ENCODE results near the gene ASAP3. TPM values are rescaled to one million over a fixed set of nuclear protein-coding genes. Genes with fewer than 3 reads are reported as not detected.

The ASAP3 gene
- total RNA-seq, 1 experiment from 2014 or later, result 12.1 TPM

GRCh38 chr1:23531562-23532094 lies 47.6 kb upstream of the ASAP3 start:
- peaks cover 6% of the 10 kb centered on the region for H3K4me1 Mint-ChIP-seq (ENCODE audit: low read depth, unreplicated experiment)
- CTCF ChIA-PET, result interaction anchor here (0.5 to 2.2 kb wide), 8 partner anchors 9 to 355 kb away, joined by 3 to 14 read pairs (median 3); partner anchors contain the start of gene ASAP3
- TF ChIP-seq CTCF (IDR thresholded peaks at IDR 0.05; ENCODE audit: insufficient read depth in 1 of 2, low read depth in 1 of 2, low read length in 1 of 2, severe bottlenecking in 1 of 2, unreplicated experiment in 1 of 2), result no peak
- H3K4me3 Mint-ChIP-seq (ENCODE audit: unreplicated experiment), result peak overlapping the region; percentile 91
- H3K9me3 Mint-ChIP-seq (ENCODE audit: unreplicated experiment), result no peaks in the 10 kb centered on the region
- TSS peak; percentile 54 for BruUV-seq (replicated peaks)
- intact Hi-C loops (cut with micrococcal nuclease; ENCODE audit: unreplicated experiment), result loop anchor here (10.0 kb wide), 1 partner anchor 187 kb away; the partner anchor contains the start of gene HNRNPR
- no peaks in the 10 kb centered on the region for H3K27me3 ChIP-seq (replicated peaks; ENCODE audit: control insufficient read depth, insufficient read depth, low read length)
- H3K9me3 ChIP-seq, result no peaks in the 10 kb centered on the region
- no peaks in the 10 kb centered on the region for H3K27me3 Mint-ChIP-seq (ENCODE audit: insufficient read depth, unreplicated experiment)
- no peaks in the 10 kb centered on the region for H3K36me3 ChIP-seq (ENCODE audit: control insufficient read depth, insufficient read depth, low read length)
- peaks cover 22% of the 10 kb centered on the region for H3K4me1 ChIP-seq
- H3K36me3 Mint-ChIP-seq (ENCODE audit: insufficient read depth, unreplicated experiment), result no peaks in the 10 kb centered on the region
- POLR2A ChIA-PET, result interaction anchor here (0.6 to 0.9 kb wide), 5 partner anchors 47 to 169 kb away, joined by 3 to 11 read pairs (median 8); no protein-coding TSS in a partner anchor
- peak overlapping the region; percentile 93 for H3K27ac Mint-ChIP-seq (ENCODE audit: unreplicated experiment)
- DNase-seq, result no peak
- H3K4me3 ChIP-seq (ENCODE audit: low read depth, low read length), result peak overlapping the region; percentile 25

DNA sequence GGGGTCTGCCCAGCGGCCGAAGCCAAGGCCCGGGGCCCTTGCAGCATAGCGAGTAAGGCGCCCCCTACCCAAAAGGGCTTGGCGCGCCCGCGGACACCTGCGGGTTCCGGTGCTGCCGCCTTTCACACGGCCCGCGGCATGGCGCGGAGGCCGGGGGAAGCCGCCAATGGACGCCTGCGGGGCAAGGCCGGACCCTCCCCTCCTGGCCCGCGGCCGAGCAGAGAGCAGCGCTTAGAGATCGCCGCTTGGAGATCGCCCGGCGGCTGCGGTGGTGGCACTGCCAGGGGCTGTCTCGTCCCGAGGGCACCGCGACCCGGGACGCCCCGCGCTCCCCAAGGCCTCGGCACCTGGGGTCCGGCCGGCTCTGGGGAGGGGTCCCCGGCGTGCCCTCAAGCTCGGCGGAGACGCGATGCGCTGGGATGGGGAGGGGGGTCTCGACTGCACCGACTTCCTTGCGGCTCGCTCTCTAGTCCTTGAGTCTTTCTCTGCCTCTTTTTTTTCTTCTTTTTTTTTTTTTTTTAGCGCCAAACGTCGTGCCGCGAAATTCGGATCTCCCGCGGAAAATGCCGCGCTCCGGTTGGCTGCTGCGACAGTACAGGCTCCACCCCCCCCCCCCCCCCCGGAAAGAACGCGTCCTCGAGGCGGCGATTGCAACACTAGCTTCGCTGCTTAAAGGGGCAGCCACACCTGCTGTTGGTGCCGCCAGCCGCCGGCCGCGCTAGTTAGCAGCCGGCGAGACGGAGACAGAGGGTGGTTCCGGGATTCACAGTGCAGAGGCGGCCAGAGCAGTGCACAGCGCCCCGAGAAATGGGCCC lies 47.0 kb upstream of the ASAP3 start, which contains the start of gene E2F2:
Gene E2F2, minus strand, starts transcription at position 487 of the 815 bp plus-strand sequence. Its CDS starts 440 bp downstream, at position 47.
- Histone ChIP-seq H3K27me3 (replicated peaks; ENCODE audit: control insufficient read depth, insufficient read depth, low read length) (no peaks in the 10 kb centered on the region), H3K36me3 (ENCODE audit: control insufficient read depth, insufficient read depth, low read length) (no peaks in the 10 kb centered on the region), H3K4me3 (ENCODE audit: low read depth, low read length) (peak within 1 kb of the TSS; percentile 86), H3K4me1 (peaks cover 22% of the 10 kb centered on the region), H3K9me3 (no peaks in the 10 kb centered on the region)
- no TSS peak for BruUV-seq (replicated peaks)
- peaks cover 6% of the 10 kb centered on the region for H3K4me1 Mint-ChIP-seq (ENCODE audit: low read depth, unreplicated experiment)
- DNase-seq, result peak; percentile 84 to 86
- H3K4me3 Mint-ChIP-seq (ENCODE audit: unreplicated experiment), result peak within 1 kb of the TSS; percentile 91
- ChIA-PET POLR2A (interaction anchor here (0.5 to 0.9 kb wide), 5 partner anchors 48 to 187 kb away, joined by 3 to 11 read pairs (median 8); partner anchors contain the start of gene HNRNPR), CTCF (interaction anchor here (0.6 to 2.2 kb wide), 5 partner anchors 9 to 355 kb away, joined by 3 to 14 read pairs (median 4); no protein-coding TSS in a partner anchor)
- intact Hi-C loops (cut with micrococcal nuclease; ENCODE audit: unreplicated experiment), result loop anchor here (10.0 kb wide), 1 partner anchor 186 kb away; the partner anchor contains the start of gene HNRNPR
- no peaks in the 10 kb centered on the region for H3K9me3 Mint-ChIP-seq (ENCODE audit: unreplicated experiment)
- H3K36me3 Mint-ChIP-seq (ENCODE audit: insufficient read depth, unreplicated experiment), result no peaks in the 10 kb centered on the region
- peak within 1 kb of the TSS; percentile 93 for H3K27ac Mint-ChIP-seq (ENCODE audit: unreplicated experiment)
- H3K27me3 Mint-ChIP-seq (ENCODE audit: insufficient read depth, unreplicated experiment), result no peaks in the 10 kb centered on the region
- no peak for TF ChIP-seq CTCF (IDR thresholded peaks at IDR 0.05; ENCODE audit: insufficient read depth in 1 of 2, low read depth in 1 of 2, low read length in 1 of 2, severe bottlenecking in 1 of 2, unreplicated experiment in 1 of 2)

DNA sequence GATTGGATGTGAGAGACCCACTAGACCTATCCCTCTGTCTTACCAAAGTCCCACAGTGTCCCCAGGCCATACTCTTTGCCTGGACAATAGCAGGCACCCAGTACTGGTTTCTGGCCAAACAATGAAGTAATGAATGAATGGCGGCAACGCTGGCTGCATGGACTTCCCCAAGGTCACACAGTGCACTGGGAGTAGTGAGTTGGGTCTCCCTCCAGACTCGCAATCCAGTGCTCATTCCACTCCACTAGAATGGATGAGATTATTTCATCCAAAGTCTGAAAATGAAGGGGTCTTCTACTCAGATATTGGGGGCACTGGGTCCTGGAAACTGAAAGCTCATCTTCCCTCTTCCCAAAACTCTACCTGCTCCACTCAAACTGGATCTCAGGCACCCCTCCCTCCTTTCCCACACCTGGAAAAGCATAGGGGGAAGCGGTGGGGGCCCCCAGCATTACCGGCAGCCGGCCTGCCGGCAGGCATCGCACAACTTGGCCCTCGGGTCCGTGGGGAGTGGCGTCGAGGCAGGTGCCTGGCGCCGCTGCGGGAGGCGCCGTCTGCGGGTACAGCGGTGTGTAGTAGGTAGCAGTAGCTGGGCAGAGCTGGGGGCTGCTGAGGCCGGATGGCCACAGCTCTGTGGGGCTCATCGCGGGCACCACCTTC lies 46.2 kb upstream of the ASAP3 start:
- H3K36me3 Mint-ChIP-seq (ENCODE audit: insufficient read depth, unreplicated experiment), result no peaks in the 10 kb centered on the region
- no peaks in the 10 kb centered on the region for H3K9me3 ChIP-seq
- intact Hi-C loops (cut with micrococcal nuclease; ENCODE audit: unreplicated experiment), result loop anchor here (10.0 kb wide), 1 partner anchor 185 kb away; the partner anchor contains the start of gene HNRNPR
- H3K4me1 Mint-ChIP-seq (ENCODE audit: low read depth, unreplicated experiment), result peaks cover 6% of the 10 kb centered on the region
- no peaks in the 10 kb centered on the region for H3K36me3 ChIP-seq (ENCODE audit: control insufficient read depth, insufficient read depth, low read length)
- no TSS peak for BruUV-seq (replicated peaks)
- no peaks in the 10 kb centered on the region for H3K9me3 Mint-ChIP-seq (ENCODE audit: unreplicated experiment)
- no peak for DNase-seq
- peak overlapping the region; percentile 86 for H3K4me3 ChIP-seq (ENCODE audit: low read depth, low read length)
- POLR2A ChIA-PET, result no interaction called here
- peak in 1 of 2 experiments; percentile 2 for TF ChIP-seq CTCF (IDR thresholded peaks at IDR 0.05; ENCODE audit: insufficient read depth in 1 of 2, low read depth in 1 of 2, low read length in 1 of 2, severe bottlenecking in 1 of 2, unreplicated experiment in 1 of 2)
- no peak overlapping the region for H3K27ac Mint-ChIP-seq (ENCODE audit: unreplicated experiment)
- peak overlapping the region; percentile 91 for H3K4me3 Mint-ChIP-seq (ENCODE audit: unreplicated experiment)
- CTCF ChIA-PET, result interaction anchor here (0.8 to 2.2 kb wide), 2 partner anchors 17 to 33 kb away, joined by 4 to 14 read pairs; no protein-coding TSS in a partner anchor
- H3K27me3 Mint-ChIP-seq (ENCODE audit: insufficient read depth, unreplicated experiment), result no peaks in the 10 kb centered on the region
- no peaks in the 10 kb centered on the region for H3K27me3 ChIP-seq (replicated peaks; ENCODE audit: control insufficient read depth, insufficient read depth, low read length)
- peaks cover 22% of the 10 kb centered on the region for H3K4me1 ChIP-seq
